ENCODE data around the gene MTM1.
A peak's percentile ranks its signal among the peaks of the same experiment; 100 is the strongest.

Gene MTM1

GRCh38 chrX:150568320-150569154, at the start of gene MTM1:
Gene MTM1 (plus strand): TSS chrX:150568621. CDS start chrX:150592615, 23,994 bp downstream.
- DNase-seq, result peak; percentile 86

- no peak for DNase-seq
Observed at GRCh38 chrX:150522494-150522893, 45.9 kb upstream of the MTM1 start.

GRCh38 chrX:150525061-150525919, 43.1 kb upstream of the MTM1 start:
- DNase-seq, result peak; percentile 52

GRCh38 chrX:150526692-150527091, 41.7 kb upstream of the MTM1 start:
- DNase-seq, result no peak

GRCh38 chrX:150527108-150527507, 41.3 kb upstream of the MTM1 start:
- DNase-seq, result no peak

GRCh38 chrX:150529587-150529986, 38.8 kb upstream of the MTM1 start:
- no peak for DNase-seq

- DNase-seq, result no peak
Observed at GRCh38 chrX:150530821-150531220, 37.6 kb upstream of the MTM1 start.

GRCh38 chrX:150531467-150531866, 37.0 kb upstream of the MTM1 start:
- no peak for DNase-seq

- no peak for DNase-seq
Observed at GRCh38 chrX:150533863-150534262, 34.6 kb upstream of the MTM1 start.

- DNase-seq, result no peak
Observed at GRCh38 chrX:150536455-150537116, 31.8 kb upstream of the MTM1 start.

- no peak for DNase-seq
Observed at GRCh38 chrX:150537851-150538250, 30.6 kb upstream of the MTM1 start.

- DNase-seq, result no peak
Observed at GRCh38 chrX:150540965-150541364, 27.5 kb upstream of the MTM1 start.

- no peak for DNase-seq
Observed at GRCh38 chrX:150542846-150543229, 25.6 kb upstream of the MTM1 start.

GRCh38 chrX:150543230-150544155, 24.9 kb upstream of the MTM1 start:
- no peak for DNase-seq

- no peak for DNase-seq
Observed at GRCh38 chrX:150544222-150544787, 24.1 kb upstream of the MTM1 start.

GRCh38 chrX:150544835-150545770, 23.3 kb upstream of the MTM1 start:
- no peak for DNase-seq

GRCh38 chrX:150546711-150547153, 21.7 kb upstream of the MTM1 start:
- no peak for DNase-seq

- DNase-seq, result no peak
Observed at GRCh38 chrX:150547375-150548115, 20.9 kb upstream of the MTM1 start.

GRCh38 chrX:150548251-150548650, 20.2 kb upstream of the MTM1 start:
- DNase-seq, result no peak

GRCh38 chrX:150548684-150549083, 19.7 kb upstream of the MTM1 start:
- DNase-seq, result no peak

Data from NCI-H446 treated with DMSO at 0.1 percent for 48 hours (cell line).